Central memory CD4-positive, alpha-beta T cell (primary cell): ENCODE measurements around the gene TSSK3.

ENCODE experiments used
- DNase-seq: peaks from one replicate; pipeline ENCODE4 v3.0.0; 2022

TSSK3 gene

GRCh38 chr1:32404946-32405345, 42.6 kb downstream of the TSSK3 start:
- DNase-seq: no peak

GRCh38 chr1:32405672-32406467, 43.5 kb downstream of the TSSK3 start:
- no peak for DNase-seq

GRCh38 chr1:32406629-32407111, 44.3 kb downstream of the TSSK3 start:
- no peak for DNase-seq

- no peak for DNase-seq
Observed at GRCh38 chr1:32411261-32411660, 48.9 kb downstream of the TSSK3 start.

- peak; percentile 68 for DNase-seq
Observed at GRCh38 chr1:32413507-32414185, 51.3 kb downstream of the TSSK3 start.
